HG03571 (cell line): ENCODE data around the gene CYP4A22.
"Not testable (repeated sequence)": the region's sequence is repeated elsewhere in the genome, so short reads cannot be mapped to it uniquely, and the experiment has no call there.

Experiments used
- ATAC-seq: cut with Tn5 transposase; IDR thresholded peaks from one replicate; pipeline ENCODE4 v1.9.1; 2021; ENCODE audit not compliant: unreplicated experiment

Gene CYP4A22

GRCh38 chr1:47156457-47156856 lies 19.2 kb downstream of the CYP4A22 start:
- ATAC-seq, result not testable (repeated sequence)

DNA sequence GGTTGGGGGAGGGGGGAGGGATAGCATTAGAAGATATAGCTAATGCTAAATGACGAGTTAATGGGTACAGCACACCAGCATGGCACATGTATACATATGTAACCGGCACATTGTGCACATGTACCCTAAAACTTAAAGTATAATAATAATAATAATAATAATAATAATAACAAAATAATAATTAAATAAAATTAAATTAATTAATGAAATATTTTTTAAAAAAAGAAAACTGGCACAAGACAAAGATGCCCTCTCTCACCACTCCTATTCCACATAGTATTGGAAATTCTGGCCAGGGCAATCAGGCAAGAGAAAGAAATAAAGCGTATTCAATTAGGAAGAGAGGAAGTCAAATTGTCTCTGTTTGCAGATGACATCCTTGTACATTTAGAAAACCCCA lies 20.7 kb downstream of the CYP4A22 start:
- ATAC-seq, result not testable (repeated sequence)

DNA sequence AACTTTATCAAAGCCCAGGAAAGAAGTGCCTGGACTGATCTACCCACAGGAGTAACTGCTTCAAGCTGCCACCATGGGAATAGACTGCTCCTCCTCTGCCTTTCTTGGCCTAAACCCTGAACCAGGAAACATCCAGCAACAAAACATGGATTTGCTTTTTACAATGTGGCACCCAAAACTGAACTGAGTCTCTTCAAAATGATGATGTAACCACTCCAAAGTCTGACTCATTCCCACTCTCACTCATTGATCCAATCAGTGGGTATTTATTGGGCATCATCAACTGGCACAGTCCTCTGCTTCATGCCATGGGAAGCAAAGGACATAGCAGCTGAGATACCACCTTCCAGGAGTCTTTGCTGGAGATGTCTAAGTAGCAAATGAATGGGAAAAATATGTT lies 23.5 kb downstream of the CYP4A22 start:
- ATAC-seq, result no peak

DNA sequence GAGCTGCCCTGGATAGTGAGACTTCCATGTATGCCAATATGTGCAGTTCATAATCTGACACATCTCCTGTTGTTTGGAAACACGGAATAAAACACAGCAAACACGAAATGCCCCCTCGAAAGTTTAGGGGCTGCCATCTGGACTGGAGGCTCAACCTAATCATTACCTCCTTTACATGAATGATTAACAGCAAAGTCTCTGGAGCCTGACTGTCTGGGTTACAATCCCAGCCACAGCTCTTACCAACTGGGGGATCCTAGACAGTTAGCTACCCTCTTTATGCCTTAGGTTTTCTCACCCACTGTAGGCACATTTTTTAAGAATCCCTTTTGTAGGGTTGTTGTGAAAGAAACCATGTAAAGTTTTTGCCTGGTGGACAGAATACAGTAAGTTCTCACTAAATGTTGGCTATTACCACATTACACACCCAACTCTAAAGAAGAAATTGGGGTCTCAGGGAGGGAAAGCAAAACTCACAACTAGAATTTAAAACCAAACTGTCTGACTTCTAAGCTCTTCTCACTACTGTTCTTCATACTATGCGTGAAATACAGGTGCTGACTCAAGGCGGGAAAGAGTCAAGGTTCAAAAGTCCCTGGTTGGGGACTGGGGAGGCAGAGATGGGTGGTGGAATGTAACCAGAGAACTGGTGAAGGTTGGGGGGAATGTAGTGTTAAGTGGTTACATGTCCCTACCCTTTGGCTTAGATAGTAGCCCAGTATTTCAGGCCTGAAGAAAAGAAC lies 24.2 kb downstream of the CYP4A22 start:
- no peak for ATAC-seq

DNA sequence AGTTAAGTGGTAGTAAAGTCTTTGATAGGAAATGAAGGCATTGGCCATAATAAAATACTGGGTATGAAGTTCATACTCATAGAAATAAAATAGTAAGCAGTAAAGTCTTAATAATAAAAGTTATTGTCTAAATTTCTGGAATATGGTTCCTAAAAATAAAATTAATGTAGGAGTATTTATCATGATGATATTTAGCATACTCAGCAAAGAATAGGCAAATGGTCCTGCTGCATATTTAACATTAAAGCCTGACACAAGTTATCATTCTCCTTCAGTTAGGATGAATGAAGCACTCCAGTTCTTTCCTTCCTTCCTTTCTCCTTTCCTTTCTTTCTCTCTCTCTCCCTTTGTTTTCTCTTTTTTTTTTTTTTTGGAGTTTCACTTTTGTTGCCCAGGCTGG lies 27.3 kb downstream of the CYP4A22 start:
- ATAC-seq, result no peak

DNA sequence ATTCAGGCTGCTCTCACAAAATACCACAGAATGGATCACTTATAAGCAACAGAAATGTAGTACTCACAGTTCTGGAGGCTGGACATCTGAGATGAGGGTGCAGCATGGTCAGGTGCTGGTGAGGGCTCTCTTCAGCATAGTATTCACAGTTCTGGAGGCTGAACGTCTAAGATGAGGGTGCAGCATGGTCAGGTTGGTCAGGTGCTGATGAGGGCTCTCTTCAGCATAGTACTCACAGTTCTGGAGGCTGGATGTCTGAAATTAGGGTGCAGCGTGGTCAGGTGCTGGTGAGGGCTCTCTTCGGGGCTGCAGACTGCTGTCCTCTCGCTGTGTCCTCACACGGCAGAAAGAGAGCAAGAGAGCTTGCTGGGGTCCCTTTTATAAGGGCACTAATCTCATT lies 35.5 kb downstream of the CYP4A22 start:
- ATAC-seq, result no peak

DNA sequence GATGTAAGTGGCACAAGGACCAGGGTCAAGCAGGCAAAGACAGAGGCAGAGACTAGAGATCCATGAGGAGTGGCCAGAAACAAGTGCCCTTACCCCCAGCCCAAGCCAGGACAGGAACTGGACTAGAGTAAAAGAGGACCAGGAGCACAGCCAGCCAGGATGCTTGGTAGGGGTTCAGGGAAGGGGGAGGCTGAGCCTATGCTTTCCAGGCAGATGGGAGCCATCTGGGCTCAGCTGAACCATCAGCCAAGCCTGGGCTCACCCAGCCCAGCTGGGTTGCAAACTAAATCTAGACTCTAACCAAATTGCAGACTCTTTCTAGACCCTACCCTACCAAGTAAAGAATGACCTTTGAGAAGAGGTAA lies 37.4 kb downstream of the CYP4A22 start:
- ATAC-seq, result no peak

GRCh38 chr1:47175227-47175934 lies 38.1 kb downstream of the CYP4A22 start:
- no peak for ATAC-seq

DNA sequence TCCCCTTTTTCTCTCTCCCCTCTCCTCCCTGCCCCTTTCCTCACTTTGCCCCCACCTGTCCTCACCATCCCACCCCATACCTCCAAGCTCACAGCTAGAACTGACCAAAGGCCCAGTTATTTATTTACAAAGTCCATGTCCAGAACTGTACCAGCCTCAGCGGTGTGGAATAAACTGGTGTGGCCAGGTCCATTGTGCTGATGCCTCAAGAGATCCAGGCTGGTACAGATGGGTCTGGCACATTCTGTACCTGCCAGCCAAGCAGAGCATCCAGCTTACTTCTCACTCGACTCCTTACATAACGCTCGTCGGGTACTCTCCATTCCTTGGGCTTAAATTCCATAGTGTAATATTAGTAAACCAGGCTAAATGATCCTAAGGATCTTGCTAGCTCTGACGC lies 40.8 kb downstream of the CYP4A22 start:
- no peak for ATAC-seq

DNA sequence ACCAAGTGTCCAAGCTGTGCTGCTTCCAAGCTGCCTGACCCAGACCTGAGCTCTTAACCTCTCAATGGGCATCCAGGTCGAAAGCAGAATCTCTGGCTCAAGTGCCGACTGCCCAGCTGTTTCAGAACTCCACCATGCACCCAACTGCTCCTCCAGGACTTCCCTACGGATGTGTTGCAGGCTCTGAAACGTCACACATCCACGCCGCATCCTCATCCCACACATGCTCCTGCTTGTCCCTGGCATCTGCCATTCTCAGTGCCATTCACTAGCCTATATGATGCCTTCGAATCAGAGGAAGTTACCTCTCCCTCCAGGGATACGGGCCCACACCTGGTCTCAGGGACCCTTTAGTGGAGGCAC lies 41.4 kb downstream of the CYP4A22 start:
- ATAC-seq, result no peak

GRCh38 chr1:47179017-47179987 lies 42.1 kb downstream of the CYP4A22 start:
- ATAC-seq, result peak; percentile 93

DNA sequence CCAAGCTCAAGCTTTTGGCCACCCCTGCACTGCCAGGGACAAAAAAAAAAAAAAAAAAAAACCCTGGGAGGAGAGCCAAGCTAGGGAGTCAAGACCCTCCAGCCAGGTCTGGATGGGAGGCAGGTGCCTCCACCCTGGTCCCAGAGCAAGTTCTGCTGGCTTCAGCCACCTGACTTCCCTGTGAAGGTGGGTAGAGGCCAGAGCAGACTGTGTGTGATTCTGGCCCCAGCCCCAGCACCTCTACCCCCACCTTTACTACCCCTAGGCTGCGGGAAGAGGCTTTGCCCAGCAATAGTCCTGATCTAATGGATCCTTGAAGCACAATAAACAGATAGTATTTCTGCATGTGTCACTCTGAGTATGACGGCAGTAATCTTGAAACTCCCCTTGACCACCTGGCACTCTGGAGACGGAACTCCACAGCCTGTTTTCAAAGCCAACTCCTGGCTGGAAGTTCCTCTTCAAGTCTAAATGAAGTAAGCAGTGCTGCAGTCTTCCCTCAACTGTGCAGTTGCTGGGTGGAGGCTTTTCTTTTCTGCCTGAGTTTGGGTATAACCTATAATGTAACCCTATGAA lies 42.8 kb downstream of the CYP4A22 start:
- ATAC-seq, result no peak

DNA sequence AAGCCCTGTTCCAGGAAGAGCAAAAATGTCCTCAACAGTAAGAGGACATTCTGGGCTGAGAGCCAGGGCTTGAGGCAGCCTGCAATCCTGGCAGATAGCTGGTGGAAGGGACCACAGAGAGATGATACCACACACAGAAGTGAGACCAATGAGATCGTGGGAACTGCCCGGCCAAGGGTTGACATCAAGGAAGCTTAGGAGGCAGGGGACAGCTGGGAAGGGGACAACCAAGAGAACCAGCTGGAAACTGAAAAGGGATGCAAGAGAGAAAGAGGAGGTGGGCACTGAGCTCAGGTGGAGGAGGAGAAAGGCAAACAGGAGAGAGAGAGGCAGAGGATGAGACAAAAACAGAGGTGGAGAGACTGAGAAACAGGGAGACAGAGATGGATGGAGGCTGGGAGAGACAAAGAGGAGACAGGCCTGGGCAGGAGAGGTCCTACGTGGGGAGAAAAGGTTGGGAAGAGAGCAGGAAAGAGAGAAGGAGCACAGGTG lies 43.4 kb downstream of the CYP4A22 start:
- ATAC-seq, result no peak

DNA sequence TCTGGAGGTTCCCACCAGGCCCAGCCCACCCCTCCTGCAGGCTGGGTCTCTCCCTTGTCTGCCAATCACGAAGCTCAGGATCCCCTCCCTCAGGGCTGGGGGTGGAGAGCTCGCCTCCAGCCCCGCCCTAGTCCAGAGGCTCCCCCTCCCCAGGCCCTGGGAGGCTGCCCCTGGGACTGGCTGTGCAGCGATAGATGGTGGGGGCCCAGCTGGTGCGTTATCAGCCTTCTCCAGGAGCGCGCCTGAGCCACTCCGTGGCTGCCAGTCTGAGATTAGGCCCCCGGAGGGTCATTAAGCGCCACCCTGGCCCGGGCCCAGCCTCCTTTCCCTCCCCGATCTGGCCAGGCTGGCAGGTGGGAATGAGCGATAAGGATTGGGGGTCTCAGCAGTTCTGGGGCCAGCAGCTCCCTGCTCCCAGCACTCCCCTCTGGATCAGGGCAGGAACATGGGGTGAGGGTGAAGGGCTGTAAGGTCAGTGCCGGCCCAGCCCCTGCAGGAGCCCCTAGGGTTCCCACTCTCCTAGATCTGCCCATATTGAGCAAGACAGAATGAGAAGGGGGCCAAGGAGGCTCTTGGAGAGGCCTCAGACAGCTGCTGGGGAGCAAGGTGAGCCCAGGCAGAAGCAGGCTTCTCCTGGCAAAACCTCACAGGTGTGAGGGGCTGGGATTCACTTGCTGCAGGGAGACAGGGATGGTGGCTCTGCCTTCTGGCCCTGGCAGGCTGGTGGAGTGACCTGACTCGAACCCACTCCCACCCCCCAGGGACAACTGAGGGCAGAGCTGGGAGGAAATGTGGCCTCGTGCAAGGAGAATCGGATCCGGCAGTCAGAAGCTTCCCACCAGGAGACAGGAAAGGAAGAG lies 44.1 kb downstream of the CYP4A22 start:
- ATAC-seq, result no peak

- ATAC-seq, result no peak
Measured at GRCh38 chr1:47181955-47182675, 44.9 kb downstream of the CYP4A22 start.

- no peak for ATAC-seq
Measured at GRCh38 chr1:47182676-47183235, 45.5 kb downstream of the CYP4A22 start.

- ATAC-seq, result no peak
Measured at GRCh38 chr1:47183308-47184089, 46.3 kb downstream of the CYP4A22 start.

- ATAC-seq, result no peak
Measured at GRCh38 chr1:47184090-47184821, 47.0 kb downstream of the CYP4A22 start.
